Measurements from ENCODE around the gene SOD2.
A peak's percentile ranks its signal among the peaks of the same experiment; 100 is the strongest.
"Not testable (repeated sequence)": the region's sequence is repeated elsewhere in the genome, so short reads cannot be mapped to it uniquely, and the experiment has no call there.

SOD2 gene

GRCh38 chr6:159681191-159681880 is 11.7 kb downstream of the SOD2 start:
- DNase-seq: no peak

- no peak for DNase-seq
Observed at GRCh38 chr6:159680104-159680503, 12.9 kb downstream of the SOD2 start.

- peak; percentile 36 for DNase-seq
Observed at GRCh38 chr6:159679091-159680077, 13.7 kb downstream of the SOD2 start.

GRCh38 chr6:159678574-159678973 is 14.5 kb downstream of the SOD2 start:
- DNase-seq: no peak

GRCh38 chr6:159677506-159678165 is 15.4 kb downstream of the SOD2 start:
- DNase-seq: no peak

GRCh38 chr6:159676890-159677505 is 16.0 kb downstream of the SOD2 start:
- no peak for DNase-seq

GRCh38 chr6:159676236-159676635 is 16.8 kb downstream of the SOD2 start:
- not testable (repeated sequence) for DNase-seq

GRCh38 chr6:159665868-159666635 is 27.0 kb downstream of the SOD2 start:
- DNase-seq: no peak

GRCh38 chr6:159663368-159663889 is 29.6 kb downstream of the SOD2 start:
- DNase-seq: not testable (repeated sequence)

- not testable (repeated sequence) for DNase-seq
Observed at GRCh38 chr6:159661977-159662376, 31.1 kb downstream of the SOD2 start.

GRCh38 chr6:159655409-159655988 is 37.5 kb downstream of the SOD2 start:
- no peak for DNase-seq

GRCh38 chr6:159654483-159655098 is 38.5 kb downstream of the SOD2 start:
- DNase-seq: no peak

- DNase-seq: no peak
Observed at GRCh38 chr6:159650314-159650713, 42.7 kb downstream of the SOD2 start.

- DNase-seq: no peak
Observed at GRCh38 chr6:159649441-159649840, 43.6 kb downstream of the SOD2 start.

- DNase-seq: no peak
Observed at GRCh38 chr6:159646733-159647132, 46.3 kb downstream of the SOD2 start.

- DNase-seq: no peak
Observed at GRCh38 chr6:159646116-159646515, 46.9 kb downstream of the SOD2 start.

- no peak for DNase-seq
Observed at GRCh38 chr6:159645640-159646039, 47.4 kb downstream of the SOD2 start.
